Endodermal cell (in vitro differentiated cells): Measurements from ENCODE around the gene SLC25A11. TPM values are rescaled to one million over a fixed set of nuclear protein-coding genes. Genes with fewer than 3 reads are reported as not detected.
A peak's percentile ranks its signal among the peaks of the same experiment; 100 is the strongest.

Experiments used
- DNase-seq: peaks from one replicate; pipeline ENCODE4 v3.0.0-alpha.2; 2017
- H3K27ac ChIP-seq: 2 replicates; pipeline ENCODE4 v1.5.1; 2013; ENCODE audit warnings: mild to moderate bottlenecking, low read depth, low read length, moderate library complexity
- H3K27me3 ChIP-seq: 2 replicates; pipeline ENCODE4 v1.6.1; 2013; ENCODE audit warnings: mild to moderate bottlenecking, low read length, moderate library complexity; ENCODE audit not compliant: insufficient read depth, control insufficient read depth, poor library complexity, severe bottlenecking
- H3K36me3 ChIP-seq: 2 replicates; pipeline ENCODE4 v1.7.0; 2013; ENCODE audit warnings: mild to moderate bottlenecking, low read length, moderate library complexity; ENCODE audit not compliant: control insufficient read depth, insufficient read depth
- H3K4me1 ChIP-seq: one replicate; pipeline ENCODE4 v1.7.0; 2013; ENCODE audit warnings: low read length; ENCODE audit not compliant: control insufficient read depth, insufficient read depth
- H3K4me3 ChIP-seq: 2 replicates; pipeline ENCODE4 v1.5.1; 2013; ENCODE audit warnings: mild to moderate bottlenecking, low read length, moderate library complexity
- H3K9ac ChIP-seq: 2 replicates; pipeline ENCODE4 v1.6.1; 2013; ENCODE audit warnings: mild to moderate bottlenecking, low read length, moderate library complexity; ENCODE audit not compliant: poor library complexity, severe bottlenecking; ENCODE audit errors: extremely low read depth
- H3K9me3 ChIP-seq: 2 replicates; pipeline ENCODE4 v1.6.1; 2013; ENCODE audit warnings: mild to moderate bottlenecking, low read length, moderate library complexity; ENCODE audit not compliant: control insufficient read depth
- H3K27ac Mint-ChIP-seq: 2 replicates; pipeline ENCODE4 v1.8.0; 2020; ENCODE audit warnings: mixed read lengths
- H3K27me3 Mint-ChIP-seq: 2 replicates; pipeline ENCODE4 v1.8.0; 2021; ENCODE audit warnings: mild to moderate bottlenecking, mixed read lengths; ENCODE audit not compliant: insufficient read depth
- H3K36me3 Mint-ChIP-seq: 2 replicates; pipeline ENCODE4 v1.8.0; 2020; ENCODE audit warnings: low read depth, mixed read lengths
- H3K4me1 Mint-ChIP-seq: 2 replicates; pipeline ENCODE4 v1.8.0; 2020; ENCODE audit warnings: mixed read lengths
- H3K4me3 Mint-ChIP-seq: 2 replicates; pipeline ENCODE4 v1.8.0; 2020; ENCODE audit warnings: mild to moderate bottlenecking, moderate library complexity, mixed read lengths
- H3K9me3 Mint-ChIP-seq: 2 replicates; pipeline ENCODE4 v1.8.0; 2020; ENCODE audit warnings: mild to moderate bottlenecking, mixed read lengths
- CTCF ChIP-seq: fragments of 200-600 bp; sonication (generic); conservative IDR thresholded peaks from 2 replicates; pipeline ENCODE4 v1.5.0; 2021; ENCODE audit warnings: antibody characterized with exemption, mild to moderate bottlenecking
- WGBS, 2 experiments: methylation state at CpG; one replicate each; pipeline versions ENCODE4 v1.1.5 to v1.1.7; 2013; ENCODE audit warnings: missing lambda C conversion rate in 2 of 2, mixed read lengths in 1 of 2; ENCODE audit not compliant: insufficient coverage in 1 of 2, insufficient read length in 1 of 2; 5-methylcytosine and 5-hydroxymethylcytosine counted together
- total RNA-seq, 2 donors: library from RNA; stranded (reverse); fragmentation: NEBNext Ultra II Directional in 1 of 2; extraction: Animal tissue kit (Norgen Biotek cat#: 25700) in 1 of 2; gene quantifications; 2 replicates in 1 of 2; 3 replicates in 1 of 2; pipeline ENCODE4 v1.2.1, GENCODE V29; 2021

SLC25A11 gene
- total RNA-seq, 2 donors from 2014 or later: 59.9 to 76.9 TPM

GRCh38 chr17:4969047-4969550 is 29.3 kb upstream of the SLC25A11 start:
- 39 to 40% methylated on average over 9 to 15 of the region's 15 CpGs for WGBS, 2 experiments
- Histone ChIP-seq H3K27me3 (no peaks in the 10 kb centered on the region), H3K4me3 (peak overlapping the region; percentile 90), H3K9me3 (peaks cover 5% of the 10 kb centered on the region), H3K36me3 (peaks cover 52% of the 10 kb centered on the region), H3K4me1 (peaks cover 6% of the 10 kb centered on the region), H3K9ac (peak overlapping the region; percentile 79), H3K27ac (peak overlapping the region; percentile 29)
- Mint-ChIP-seq H3K4me1 (peaks cover 28% of the 10 kb centered on the region), H3K27me3 (peaks cover 10% of the 10 kb centered on the region), H3K9me3 (peaks cover 12% of the 10 kb centered on the region), H3K36me3 (peaks cover 29% of the 10 kb centered on the region), H3K4me3 (no peak overlapping the region), H3K27ac (no peak overlapping the region)
- TF ChIP-seq CTCF: no peak
- peak; percentile 68 for DNase-seq

- Mint-ChIP-seq H3K27me3 (peaks cover 5% of the 10 kb centered on the region), H3K4me1 (peaks cover 28% of the 10 kb centered on the region), H3K9me3 (peaks cover 12% of the 10 kb centered on the region), H3K4me3 (no peak overlapping the region), H3K36me3 (peaks cover 29% of the 10 kb centered on the region), H3K27ac (no peak overlapping the region)
- peaks cover 6% of the 10 kb centered on the region for H3K4me1 ChIP-seq
- no peak for TF ChIP-seq CTCF
- H3K27me3 ChIP-seq: no peaks in the 10 kb centered on the region
- peak overlapping the region; percentile 95 for H3K27ac ChIP-seq
- H3K9me3 ChIP-seq: peaks cover 5% of the 10 kb centered on the region
- 8 to 19% methylated on average over 10 to 23 of the region's 23 CpGs for WGBS, 2 experiments
- peaks cover 48% of the 10 kb centered on the region for H3K36me3 ChIP-seq
- peak; percentile 83 for DNase-seq
- H3K4me3 ChIP-seq: peak overlapping the region; percentile 90
- peak overlapping the region; percentile 79 for H3K9ac ChIP-seq
Measured at GRCh38 chr17:4968486-4969046, 28.7 kb upstream of the SLC25A11 start.

GRCh38 chr17:4967539-4968485 is 28.0 kb upstream of the SLC25A11 start, which contains the start of gene SPAG7:
TSS of gene SPAG7 (minus strand) at chr17:4967817. CDS start at chr17:4967804, 13 bp downstream.
- Histone ChIP-seq H3K4me1 (peaks cover 6% of the 10 kb centered on the region), H3K9ac (peak within 1 kb of the TSS; percentile 79), H3K36me3 (peaks cover 46% of the 10 kb centered on the region), H3K27ac (peak within 1 kb of the TSS; percentile 95), H3K4me3 (peak within 1 kb of the TSS; percentile 90), H3K9me3 (peaks cover 5% of the 10 kb centered on the region), H3K27me3 (no peaks in the 10 kb centered on the region)
- Mint-ChIP-seq H3K4me1 (peaks cover 25% of the 10 kb centered on the region), H3K27me3 (peaks cover 3% of the 10 kb centered on the region), H3K4me3 (no peak within 1 kb of the TSS), H3K27ac (no peak within 1 kb of the TSS), H3K36me3 (peaks cover 31% of the 10 kb centered on the region), H3K9me3 (peaks cover 12% of the 10 kb centered on the region)
- 0 to 7% methylated on average over 32 to 66 of the region's 66 CpGs for WGBS, 2 experiments
- no peak for TF ChIP-seq CTCF
- DNase-seq: peak; percentile 99
